ENCODE measurements around the gene HNRNPH2. TPM values are rescaled to one million over a fixed set of nuclear protein-coding genes. Genes with fewer than 3 reads are reported as not detected.

HNRNPH2 gene
- total RNA-seq, 1 experiment from 2014 or later, result 49.8 TPM

GRCh38 chrX:101390664-101391525 lies 17.1 kb upstream of the HNRNPH2 start, which contains the start of gene RPL36A:
TSS of gene RPL36A (plus strand) at chrX:101391011. CDS start at chrX:101391044, 33 bp downstream.
- ATAC-seq (peak; percentile 97), DNase-seq (ENCODE audit: low read depth, low spot score) (peak; percentile 78)
- ChIA-PET CTCF (interaction anchor here (0.9 to 1.0 kb wide), 2 partner anchors 13 to 17 kb away, joined by 3 to 4 read pairs; partner anchors contain the start of genes GLA and HNRNPH2), RAD21 (ENCODE audit: low non-redundant PET in 1 of 2, low total read pairs in 2 of 2, uncharacterized antibody in 2 of 2, unreplicated experiment in 2 of 2) (no interaction called here), POLR2A (interaction anchor here (0.6 to 2.3 kb wide), 9 partner anchors 9 to 541 kb away, joined by 3 to 17 read pairs (median 4); partner anchors contain the start of genes TIMM8A and ZMAT1)
- Histone ChIP-seq H3K9me3 (ENCODE audit: control insufficient read depth in 1 of 2, insufficient read depth in 1 of 2, low read depth in 1 of 2, low read length in 2 of 2) (no peaks in the 10 kb centered on the region), H3K27me3 (ENCODE audit: insufficient read depth, low read length) (no peaks in the 10 kb centered on the region), H2AFZ (ENCODE audit: low read depth, low read length, poor library complexity, severe bottlenecking) (peak within 1 kb of the TSS; percentile 16), H3K9ac (ENCODE audit: low read length) (peak within 1 kb of the TSS; percentile 92), H3K27ac (ENCODE audit: low read depth, low read length) (peak within 1 kb of the TSS; percentile 79), H3K9me2 (ENCODE audit: insufficient read depth) (no peaks in the 10 kb centered on the region), H3K79me2 (ENCODE audit: insufficient read depth, low read length) (peaks cover 35% of the 10 kb centered on the region), H4K20me1 (ENCODE audit: insufficient read depth) (no peaks in the 10 kb centered on the region), H3K4me2 (ENCODE audit: low read length) (peak within 1 kb of the TSS; percentile 85), H3K4me1 (ENCODE audit: control insufficient read depth in 1 of 2, insufficient read depth in 2 of 2, low read length in 2 of 2) (peaks cover 0 to 15% of the 10 kb centered on the region in 2 experiments; a peak in 2 of 4 replicates), H3K4me3 (replicated peaks in 1 of 2; ENCODE audit: low read depth in 1 of 2, low read length in 2 of 2) (peak within 1 kb of the TSS; percentile 75 to 78), H3K36me3 (ENCODE audit: control insufficient read depth in 1 of 2, insufficient read depth in 2 of 2, low read length in 2 of 2) (peaks cover 8 to 22% of the 10 kb centered on the region in 2 experiments; a peak in 3 of 4 replicates)
- BruUV-seq (replicated peaks), result TSS peak; percentile 65
- intact Hi-C loops (cut with micrococcal nuclease), result no loop called here
- TF ChIP-seq CTCF (IDR thresholded peaks at IDR 0.05 in 2 of 3, conservative IDR thresholded peaks at IDR 0.05 in 1 of 3; ENCODE audit: borderline replicate concordance in 1 of 3, insufficient read depth in 1 of 3, low read depth in 2 of 3, low read length in 2 of 3), result peak; percentile 44 to 73 (median 60); a peak in 5 of 6 replicates
- peak; percentile 28; the same call in 1 of the 2 replicates for TF ChIP-seq CBX3 (IDR thresholded peaks at IDR 0.05; ENCODE audit: low read depth)
- TF ChIP-seq SRF (IDR thresholded peaks at IDR 0.05; ENCODE audit: low read depth), result no peak
- no peak for TF ChIP-seq EZH2phosphoT487 (IDR thresholded peaks at IDR 0.05; ENCODE audit: borderline replicate concordance)
- TF ChIP-seq SP1 (IDR thresholded peaks at IDR 0.05; ENCODE audit: low read depth), result no peak; the same call in 1 of the 2 replicates
- no peak for TF ChIP-seq CEBPB (IDR thresholded peaks at IDR 0.05; ENCODE audit: low read depth)
- TF ChIP-seq ATF3 (IDR thresholded peaks at IDR 0.05), result no peak
- peak; percentile 84 for TF ChIP-seq POLR2A (IDR thresholded peaks at IDR 0.05; ENCODE audit: borderline replicate concordance, extremely low read depth, insufficient read depth, insufficient read length)
- no peak for TF ChIP-seq REST (IDR thresholded peaks at IDR 0.05; ENCODE audit: low read depth)
- no peak for TF ChIP-seq EGR1 (IDR thresholded peaks at IDR 0.05; ENCODE audit: low read depth)
- TF ChIP-seq POLR2AphosphoS5 (IDR thresholded peaks at IDR 0.05; ENCODE audit: low read depth, low read length), result peak; percentile 96
- no peak for TF ChIP-seq ZNF274 (IDR thresholded peaks at IDR 0.05; ENCODE audit: low read depth, low read length)
- peak; percentile 17 for TF ChIP-seq TCF7L2 (IDR thresholded peaks at IDR 0.05; ENCODE audit: borderline replicate concordance, extremely low read depth, insufficient read depth, insufficient read length)
- TF ChIP-seq YY1 (IDR thresholded peaks at IDR 0.05; ENCODE audit: extremely low read depth, insufficient replicate concordance, low read depth, low read length), result peak; percentile 49
- TF ChIP-seq RAD21 (IDR thresholded peaks at IDR 0.05; ENCODE audit: low read depth), result no peak
- peak; percentile 62 for TF ChIP-seq ELF1 (IDR thresholded peaks at IDR 0.05; ENCODE audit: borderline replicate concordance, low read depth)
- no peak for TF ChIP-seq ZBTB33 (IDR thresholded peaks at IDR 0.05; ENCODE audit: extremely low read depth, insufficient replicate concordance, low read length)

All from HCT116 (cell line).